Measurements from ENCODE around the gene TBX15. TPM values are rescaled to one million over a fixed set of nuclear protein-coding genes. Genes with fewer than 3 reads are reported as not detected.

Gene TBX15
- total and polyA plus RNA-seq, 9 of the 15 experiments (the other 6 are each of a cell fraction or from before 2014, with no cell fraction given) = 0.03 to 3.4 (median 2.3) TPM

DNA sequence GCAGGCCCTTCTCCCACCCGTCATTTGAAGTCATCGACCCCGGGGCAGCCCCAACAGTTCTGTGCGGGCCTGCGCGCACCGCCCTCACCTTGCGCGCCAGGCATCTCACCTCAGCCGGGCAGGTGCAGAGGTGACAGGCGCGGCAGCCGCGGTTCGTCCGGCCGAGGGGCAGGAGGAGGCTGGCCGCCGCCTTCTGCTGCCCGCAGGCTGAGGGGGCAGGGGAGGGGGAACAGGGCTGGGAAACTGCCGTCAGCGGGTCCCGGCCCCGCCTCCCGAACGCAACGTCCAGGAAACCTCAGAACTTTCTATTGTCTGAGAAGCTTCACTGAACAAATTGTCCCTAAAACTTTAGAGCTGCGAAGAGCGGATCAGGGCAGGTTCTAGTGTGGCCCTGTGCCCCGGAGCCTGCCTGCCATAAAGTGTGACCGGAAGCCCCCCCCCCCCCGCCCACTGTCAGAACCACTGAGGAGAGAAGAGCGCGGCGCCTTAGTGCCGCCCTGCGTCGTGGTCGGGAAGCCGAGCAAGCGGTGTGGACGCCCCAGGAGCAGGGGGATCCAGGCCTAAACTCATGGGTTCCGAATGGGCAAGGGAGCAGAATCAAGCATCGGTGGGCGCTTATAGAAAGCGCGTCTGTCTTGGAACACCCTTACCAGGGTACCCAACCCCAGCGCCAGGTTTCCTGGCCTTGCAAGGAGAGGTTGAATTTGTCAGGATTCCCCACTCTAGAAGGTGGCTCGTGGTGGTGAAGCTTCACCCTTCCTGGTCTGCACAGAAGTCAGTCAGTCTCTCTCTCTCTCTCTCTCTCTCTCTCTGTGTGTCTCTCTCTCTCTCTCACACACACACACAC lies 13.3 kb upstream of the TBX15 start (continued):
- TF ChIP-seq ZNF212 (CRISPR knock-in tag; IDR thresholded peaks at IDR 0.05) (0 out of 2 replicates have a peak, but pooled peaks have one; percentile 26), ERF (CRISPR knock-in tag; IDR thresholded peaks at IDR 0.05) (0 out of 2 replicates have a peak, but pooled peaks have one; percentile 72), ZNF175 (CRISPR knock-in tag; IDR thresholded peaks at IDR 0.05; ENCODE audit: low read depth) (peak; percentile 46), ZNF699 (CRISPR knock-in tag; IDR thresholded peaks at IDR 0.05; ENCODE audit: insufficient replicate concordance) (no peak), EWSR1 (IDR thresholded peaks at IDR 0.05; ENCODE audit: borderline replicate concordance, low read depth, partially characterized antibody) (no peak), NCOR1 (IDR thresholded peaks at IDR 0.05) (no peak), ZNF282 (CRISPR knock-in tag; IDR thresholded peaks at IDR 0.05) (no peak)
- TF ChIP-seq, protein P1, sequence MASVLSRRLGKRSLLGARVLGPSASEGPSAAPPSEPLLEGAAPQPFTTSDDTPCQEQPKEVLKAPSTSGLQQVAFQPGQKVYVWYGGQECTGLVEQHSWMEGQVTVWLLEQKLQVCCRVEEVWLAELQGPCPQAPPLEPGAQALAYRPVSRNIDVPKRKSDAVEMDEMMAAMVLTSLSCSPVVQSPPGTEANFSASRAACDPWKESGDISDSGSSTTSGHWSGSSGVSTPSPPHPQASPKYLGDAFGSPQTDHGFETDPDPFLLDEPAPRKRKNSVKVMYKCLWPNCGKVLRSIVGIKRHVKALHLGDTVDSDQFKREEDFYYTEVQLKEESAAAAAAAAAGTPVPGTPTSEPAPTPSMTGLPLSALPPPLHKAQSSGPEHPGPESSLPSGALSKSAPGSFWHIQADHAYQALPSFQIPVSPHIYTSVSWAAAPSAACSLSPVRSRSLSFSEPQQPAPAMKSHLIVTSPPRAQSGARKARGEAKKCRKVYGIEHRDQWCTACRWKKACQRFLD (CRISPR knock-in tag; IDR thresholded peaks at IDR 0.05) = peak; percentile 82; the same call in 1 of the 2 replicates
- TF ChIP-seq, protein P2, sequence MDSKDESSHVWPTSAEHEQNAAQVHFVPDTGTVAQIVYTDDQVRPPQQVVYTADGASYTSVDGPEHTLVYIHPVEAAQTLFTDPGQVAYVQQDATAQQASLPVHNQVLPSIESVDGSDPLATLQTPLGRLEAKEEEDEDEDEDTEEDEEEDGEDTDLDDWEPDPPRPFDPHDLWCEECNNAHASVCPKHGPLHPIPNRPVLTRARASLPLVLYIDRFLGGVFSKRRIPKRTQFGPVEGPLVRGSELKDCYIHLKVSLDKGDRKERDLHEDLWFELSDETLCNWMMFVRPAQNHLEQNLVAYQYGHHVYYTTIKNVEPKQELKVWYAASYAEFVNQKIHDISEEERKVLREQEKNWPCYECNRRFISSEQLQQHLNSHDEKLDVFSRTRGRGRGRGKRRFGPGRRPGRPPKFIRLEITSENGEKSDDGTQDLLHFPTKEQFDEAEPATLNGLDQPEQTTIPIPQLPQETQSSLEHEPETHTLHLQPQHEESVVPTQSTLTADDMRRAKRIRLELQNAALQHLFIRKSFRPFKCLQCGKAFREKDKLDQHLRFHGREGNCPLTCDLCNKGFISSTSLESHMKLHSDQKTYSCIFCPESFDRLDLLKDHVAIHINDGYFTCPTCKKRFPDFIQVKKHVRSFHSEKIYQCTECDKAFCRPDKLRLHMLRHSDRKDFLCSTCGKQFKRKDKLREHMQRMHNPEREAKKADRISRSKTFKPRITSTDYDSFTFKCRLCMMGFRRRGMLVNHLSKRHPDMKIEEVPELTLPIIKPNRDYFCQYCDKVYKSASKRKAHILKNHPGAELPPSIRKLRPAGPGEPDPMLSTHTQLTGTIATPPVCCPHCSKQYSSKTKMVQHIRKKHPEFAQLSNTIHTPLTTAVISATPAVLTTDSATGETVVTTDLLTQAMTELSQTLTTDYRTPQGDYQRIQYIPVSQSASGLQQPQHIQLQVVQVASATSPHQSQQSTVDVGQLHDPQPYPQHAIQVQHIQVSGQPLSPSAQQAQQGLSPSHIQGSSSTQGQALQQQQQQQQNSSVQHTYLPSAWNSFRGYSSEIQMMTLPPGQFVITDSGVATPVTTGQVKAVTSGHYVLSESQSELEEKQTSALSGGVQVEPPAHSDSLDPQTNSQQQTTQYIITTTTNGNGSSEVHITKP (IDR thresholded peaks at IDR 0.05; ENCODE audit: partially characterized antibody) = peak; percentile 77
- TF ChIP-seq, protein P3, sequence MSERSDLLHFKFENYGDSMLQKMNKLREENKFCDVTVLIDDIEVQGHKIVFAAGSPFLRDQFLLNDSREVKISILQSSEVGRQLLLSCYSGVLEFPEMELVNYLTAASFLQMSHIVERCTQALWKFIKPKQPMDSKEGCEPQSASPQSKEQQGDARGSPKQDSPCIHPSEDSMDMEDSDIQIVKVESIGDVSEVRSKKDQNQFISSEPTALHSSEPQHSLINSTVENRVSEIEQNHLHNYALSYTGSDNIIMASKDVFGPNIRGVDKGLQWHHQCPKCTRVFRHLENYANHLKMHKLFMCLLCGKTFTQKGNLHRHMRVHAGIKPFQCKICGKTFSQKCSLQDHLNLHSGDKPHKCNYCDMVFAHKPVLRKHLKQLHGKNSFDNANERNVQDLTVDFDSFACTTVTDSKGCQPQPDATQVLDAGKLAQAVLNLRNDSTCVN (CRISPR knock-in tag; IDR thresholded peaks at IDR 0.05) = 0 out of 2 replicates have a peak, but pooled peaks have one; percentile 21
- TF ChIP-seq, protein P4, sequence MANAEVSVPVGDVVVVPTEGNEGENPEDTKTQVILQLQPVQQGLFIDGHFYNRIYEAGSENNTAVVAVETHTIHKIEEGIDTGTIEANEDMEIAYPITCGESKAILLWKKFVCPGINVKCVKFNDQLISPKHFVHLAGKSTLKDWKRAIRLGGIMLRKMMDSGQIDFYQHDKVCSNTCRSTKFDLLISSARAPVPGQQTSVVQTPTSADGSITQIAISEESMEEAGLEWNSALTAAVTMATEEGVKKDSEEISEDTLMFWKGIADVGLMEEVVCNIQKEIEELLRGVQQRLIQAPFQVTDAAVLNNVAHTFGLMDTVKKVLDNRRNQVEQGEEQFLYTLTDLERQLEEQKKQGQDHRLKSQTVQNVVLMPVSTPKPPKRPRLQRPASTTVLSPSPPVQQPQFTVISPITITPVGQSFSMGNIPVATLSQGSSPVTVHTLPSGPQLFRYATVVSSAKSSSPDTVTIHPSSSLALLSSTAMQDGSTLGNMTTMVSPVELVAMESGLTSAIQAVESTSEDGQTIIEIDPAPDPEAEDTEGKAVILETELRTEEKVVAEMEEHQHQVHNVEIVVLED (CRISPR knock-in tag; IDR thresholded peaks at IDR 0.05) = 0 out of 2 replicates have a peak, but pooled peaks have one; percentile 13
- TF ChIP-seq, protein P5, sequence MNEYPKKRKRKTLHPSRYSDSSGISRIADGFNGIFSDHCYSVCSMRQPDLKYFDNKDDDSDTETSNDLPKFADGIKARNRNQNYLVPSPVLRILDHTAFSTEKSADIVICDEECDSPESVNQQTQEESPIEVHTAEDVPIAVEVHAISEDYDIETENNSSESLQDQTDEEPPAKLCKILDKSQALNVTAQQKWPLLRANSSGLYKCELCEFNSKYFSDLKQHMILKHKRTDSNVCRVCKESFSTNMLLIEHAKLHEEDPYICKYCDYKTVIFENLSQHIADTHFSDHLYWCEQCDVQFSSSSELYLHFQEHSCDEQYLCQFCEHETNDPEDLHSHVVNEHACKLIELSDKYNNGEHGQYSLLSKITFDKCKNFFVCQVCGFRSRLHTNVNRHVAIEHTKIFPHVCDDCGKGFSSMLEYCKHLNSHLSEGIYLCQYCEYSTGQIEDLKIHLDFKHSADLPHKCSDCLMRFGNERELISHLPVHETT (CRISPR knock-in tag; conservative IDR thresholded peaks at IDR 0.05 in 1 of 2, IDR thresholded peaks at IDR 0.05 in 1 of 2) = peak in 1 of 2 experiments; percentile 76; a peak in 2 of 4 replicates
